Measurements from ENCODE around the gene RNF213.
A peak's percentile ranks its signal among the peaks of the same experiment; 100 is the strongest.

Gene RNF213

DNA sequence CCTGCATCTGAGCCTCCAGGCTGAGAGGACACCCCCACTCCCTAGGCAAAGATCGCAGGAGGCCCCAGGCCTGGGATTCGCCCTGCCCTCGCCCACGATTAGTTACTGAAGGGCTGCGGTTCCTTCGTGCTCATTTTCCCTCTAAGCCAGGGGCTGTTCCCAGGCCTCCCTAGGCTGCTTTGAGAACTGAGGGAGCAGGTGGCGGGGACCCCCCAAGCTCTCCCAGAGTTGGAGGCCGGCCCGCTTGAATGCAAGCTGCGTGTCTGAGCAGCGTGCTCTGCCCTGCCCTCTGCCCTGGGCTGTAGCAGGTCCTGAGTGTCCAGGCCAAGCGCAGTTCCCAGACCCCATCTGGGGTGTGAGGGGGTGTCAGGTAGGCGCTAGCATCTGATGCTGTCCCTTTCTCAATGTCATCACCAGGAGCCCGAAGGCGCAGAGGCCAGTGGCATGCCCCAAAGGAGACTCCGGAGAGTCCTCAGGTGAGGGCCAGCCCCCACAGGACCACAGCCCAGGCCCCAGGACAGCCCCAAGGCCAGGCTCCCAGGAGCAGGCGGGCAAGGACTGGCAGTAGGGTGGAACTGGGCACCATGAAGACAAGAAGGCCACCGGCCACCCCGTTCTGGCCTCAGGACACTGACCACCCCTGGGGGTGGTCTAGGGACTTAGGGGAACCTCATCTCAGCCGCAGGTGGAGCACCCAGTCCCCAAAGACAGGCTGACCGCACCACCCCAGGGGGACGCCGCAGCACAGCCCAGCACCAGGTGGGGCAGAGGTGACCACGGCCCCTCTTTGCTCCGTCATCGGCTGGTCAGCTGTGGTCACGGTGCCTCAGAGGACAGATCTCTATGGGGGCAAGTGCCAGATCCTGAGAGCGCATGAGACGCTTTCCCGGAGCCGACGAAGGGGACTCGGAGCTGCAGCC lies 169.0 kb downstream of the RNF213 start:
- no peak for DNase-seq (ENCODE audit: low read depth in 4 of 4, low spot score in 1 of 4)

GRCh38 chr17:80430446-80431245 lies 170.0 kb downstream of the RNF213 start:
- no peak for DNase-seq (ENCODE audit: low read depth in 4 of 4, low spot score in 1 of 4)

DNA sequence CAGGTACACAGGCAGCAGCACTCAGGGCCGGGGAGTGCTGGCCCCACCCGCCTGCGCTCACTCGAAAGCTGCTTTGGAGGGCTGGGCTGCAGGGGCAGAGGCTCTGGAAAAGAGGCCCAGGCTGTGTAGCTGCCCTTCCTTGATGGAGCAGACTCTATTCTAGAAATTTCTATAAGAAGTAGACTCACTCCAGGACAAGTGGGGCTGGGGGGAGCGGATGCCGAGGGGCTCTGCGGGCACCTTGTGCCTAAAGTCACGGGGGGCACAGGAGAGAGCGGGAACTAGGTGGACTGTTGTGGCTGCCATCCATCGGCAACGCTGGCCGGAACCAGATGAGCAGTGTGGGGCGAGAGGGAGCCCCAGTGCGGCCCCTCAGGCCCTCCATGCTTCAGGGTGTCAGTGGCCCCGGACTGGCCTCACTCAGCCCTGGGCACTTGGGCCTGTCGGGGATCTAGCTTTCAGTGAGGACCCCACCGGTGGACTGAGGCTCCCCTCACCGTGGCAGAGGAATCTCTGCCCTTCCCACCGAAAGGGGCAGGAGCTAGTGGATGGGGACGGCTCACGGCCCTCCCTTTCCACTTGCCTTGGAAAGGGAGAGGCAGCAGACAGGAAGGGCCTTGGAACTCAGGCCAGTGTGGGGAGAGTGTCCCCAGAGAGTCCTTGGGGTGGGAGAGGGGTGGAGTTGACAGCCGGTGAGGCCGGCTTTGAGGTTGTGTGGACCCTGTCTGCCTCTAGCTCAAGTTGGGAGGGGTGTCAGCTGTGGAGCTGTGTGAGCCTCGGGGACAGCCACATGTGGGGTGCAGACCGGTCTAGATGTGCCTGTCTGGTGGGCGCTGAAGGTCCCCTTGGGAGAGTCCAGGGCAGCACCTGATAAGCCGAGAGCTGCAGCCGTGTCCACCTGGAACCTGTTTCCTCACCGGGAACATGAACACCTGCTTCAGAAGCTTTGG lies 170.9 kb downstream of the RNF213 start:
- DNase-seq (ENCODE audit: low read depth in 4 of 4, low spot score in 1 of 4), result no peak

GRCh38 chr17:80432350-80432955 lies 171.8 kb downstream of the RNF213 start:
- DNase-seq (ENCODE audit: low read depth in 4 of 4, low spot score in 1 of 4), result no peak

DNA sequence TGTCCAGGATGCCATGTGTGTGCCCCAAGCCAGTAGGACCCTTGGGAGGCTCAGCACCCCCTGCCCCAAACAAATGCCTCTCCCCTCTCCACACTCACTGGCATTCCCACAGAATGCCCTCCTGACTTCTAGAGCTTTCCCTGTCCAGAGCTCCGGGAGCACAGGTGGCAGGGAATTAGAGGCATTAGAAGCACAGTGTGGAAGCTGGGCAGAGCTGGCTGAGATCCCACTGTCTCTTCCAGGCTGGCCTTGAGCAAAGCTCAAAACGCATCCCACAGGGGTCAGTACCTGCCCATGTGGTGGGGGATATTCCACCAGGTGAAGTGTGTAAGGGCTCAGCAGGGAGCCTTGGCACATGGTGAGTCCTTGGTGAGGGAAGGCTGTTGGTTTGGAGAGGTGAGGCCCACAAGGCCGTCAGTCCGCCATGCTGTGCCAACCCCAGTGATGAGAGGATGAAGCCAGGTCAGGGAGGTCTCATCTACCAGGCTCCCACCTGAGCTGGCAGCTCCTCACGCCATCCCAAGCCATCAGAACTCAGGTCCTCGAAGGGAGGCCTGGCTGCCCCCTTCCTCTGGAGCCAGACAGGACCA lies 172.4 kb downstream of the RNF213 start:
- DNase-seq (ENCODE audit: low read depth in 4 of 4, low spot score in 1 of 4), result no peak

DNA sequence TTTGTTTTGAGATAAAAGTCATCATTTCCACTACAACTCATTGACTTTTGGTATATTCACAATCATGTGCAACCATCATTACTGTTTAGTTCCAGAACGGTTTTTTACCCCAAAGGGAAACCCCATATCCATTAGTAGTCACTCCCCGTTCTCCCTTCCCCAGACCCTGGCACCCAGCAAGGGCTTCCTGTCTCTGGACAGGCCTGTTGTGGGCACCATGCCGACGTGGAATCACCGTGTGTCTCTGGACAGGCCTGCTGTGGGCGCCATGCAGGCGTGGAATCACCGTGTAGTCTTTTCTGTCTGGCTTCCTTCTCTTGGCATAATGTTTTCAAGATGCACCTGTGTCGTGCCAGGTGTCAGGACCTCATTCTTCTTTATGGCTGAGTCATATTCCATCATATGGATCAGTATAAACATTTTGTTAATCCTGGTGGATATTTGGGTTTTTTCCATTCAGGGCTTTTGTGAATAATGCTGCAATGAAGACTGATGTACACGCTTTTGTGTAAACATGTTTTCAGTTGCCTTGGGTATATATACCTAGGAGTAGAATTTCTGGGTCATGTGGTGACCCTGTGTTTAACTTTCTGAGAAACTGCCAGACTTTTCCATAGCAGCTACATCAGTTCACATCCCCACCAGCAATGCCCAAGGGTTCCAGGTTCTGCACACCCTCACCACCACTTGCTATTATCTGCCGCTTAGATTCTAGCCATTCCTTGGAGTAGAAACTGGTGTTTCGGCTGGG lies 173.4 kb downstream of the RNF213 start:
- no peak for DNase-seq (ENCODE audit: low read depth in 4 of 4, low spot score in 1 of 4)

- no peak for DNase-seq (ENCODE audit: low read depth in 4 of 4, low spot score in 1 of 4)
Observed at GRCh38 chr17:80437532-80437931, 176.9 kb downstream of the RNF213 start.

- DNase-seq (ENCODE audit: low read depth in 4 of 4, low spot score in 1 of 4), result no peak
Observed at GRCh38 chr17:80438806-80439205, 178.2 kb downstream of the RNF213 start.

DNA sequence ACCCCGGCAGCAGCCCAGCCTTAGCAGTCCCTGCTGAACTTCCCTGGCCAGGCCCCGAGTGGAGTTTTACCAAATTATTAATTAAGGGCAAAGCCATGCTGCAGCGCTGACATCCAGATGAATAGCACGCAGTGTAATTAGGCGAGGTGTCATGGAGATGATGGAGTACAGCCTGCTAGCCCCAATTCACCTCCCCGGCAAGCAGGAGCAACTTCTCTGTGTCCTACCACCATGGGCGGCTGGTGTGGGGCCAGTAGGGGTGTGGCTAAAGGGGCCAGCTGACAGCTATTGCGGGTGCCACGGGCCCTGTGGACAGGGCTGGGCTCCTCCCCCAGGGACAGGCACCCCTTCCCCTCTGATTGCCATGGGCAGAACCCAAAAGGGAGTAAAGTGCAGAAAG lies 178.8 kb downstream of the RNF213 start:
- DNase-seq (ENCODE audit: low read depth in 4 of 4, low spot score in 1 of 4), result no peak

GRCh38 chr17:80441133-80441578 lies 180.5 kb downstream of the RNF213 start:
- DNase-seq (ENCODE audit: low read depth in 4 of 4, low spot score in 1 of 4), result peak in 3 of 4 experiments; percentile 27 to 31 (median 28)

DNA sequence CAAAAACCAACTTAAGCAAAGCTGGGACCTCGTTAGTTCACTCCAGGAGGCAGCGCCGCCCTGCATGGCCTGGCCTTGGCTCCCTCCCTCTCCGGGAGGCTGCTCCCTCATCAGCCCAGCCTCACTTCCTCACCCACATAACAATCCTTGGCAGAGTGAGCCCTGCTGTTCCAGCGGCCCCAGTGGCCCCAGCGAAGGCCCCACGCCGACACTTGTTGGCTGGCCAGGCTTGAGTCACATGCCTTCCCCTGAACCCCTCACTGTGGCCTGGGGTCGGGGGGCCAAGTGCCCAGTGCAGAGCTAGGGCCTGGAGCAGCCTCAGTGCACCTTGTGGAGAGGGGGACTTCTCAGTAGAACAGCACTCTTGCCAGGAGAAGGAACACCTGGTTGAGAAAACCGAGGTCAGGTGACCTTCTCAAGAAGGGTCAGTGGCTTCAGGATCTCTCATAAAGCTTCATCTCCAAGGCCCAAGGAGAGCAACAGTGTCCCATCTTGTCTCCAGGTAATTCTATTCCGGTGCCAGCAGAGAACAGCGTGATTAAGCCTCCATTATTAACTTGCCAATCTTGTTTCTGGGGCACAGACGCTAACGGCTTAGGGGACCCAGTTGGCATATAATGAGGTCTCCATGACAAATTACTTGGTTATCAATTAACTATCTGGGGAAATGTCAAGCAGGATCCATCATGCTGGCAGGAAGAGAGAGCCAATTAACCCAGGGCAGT lies 181.1 kb downstream of the RNF213 start:
- DNase-seq (ENCODE audit: low read depth in 4 of 4, low spot score in 1 of 4), result no peak

DNA sequence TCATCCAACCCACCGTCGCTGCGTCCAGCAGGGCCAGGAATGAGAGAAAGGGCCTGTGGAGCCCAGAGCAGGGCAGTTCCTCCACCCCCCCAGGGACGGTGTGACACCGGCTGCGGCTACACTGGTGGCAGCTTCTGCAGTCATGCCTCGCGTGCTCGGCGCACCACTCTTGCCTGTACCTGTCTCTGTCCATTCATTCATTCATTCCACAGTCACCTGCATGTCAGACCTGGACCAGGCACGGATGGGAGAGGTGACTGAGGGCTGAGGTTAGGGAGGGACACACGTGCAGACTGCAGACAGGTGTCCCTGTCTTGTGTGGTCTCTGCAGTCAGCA lies 181.6 kb downstream of the RNF213 start:
- DNase-seq (ENCODE audit: low read depth in 4 of 4, low spot score in 1 of 4), result no peak

- no peak for DNase-seq (ENCODE audit: low read depth in 4 of 4, low spot score in 1 of 4)
Observed at GRCh38 chr17:80442764-80443163, 182.1 kb downstream of the RNF213 start.

DNA sequence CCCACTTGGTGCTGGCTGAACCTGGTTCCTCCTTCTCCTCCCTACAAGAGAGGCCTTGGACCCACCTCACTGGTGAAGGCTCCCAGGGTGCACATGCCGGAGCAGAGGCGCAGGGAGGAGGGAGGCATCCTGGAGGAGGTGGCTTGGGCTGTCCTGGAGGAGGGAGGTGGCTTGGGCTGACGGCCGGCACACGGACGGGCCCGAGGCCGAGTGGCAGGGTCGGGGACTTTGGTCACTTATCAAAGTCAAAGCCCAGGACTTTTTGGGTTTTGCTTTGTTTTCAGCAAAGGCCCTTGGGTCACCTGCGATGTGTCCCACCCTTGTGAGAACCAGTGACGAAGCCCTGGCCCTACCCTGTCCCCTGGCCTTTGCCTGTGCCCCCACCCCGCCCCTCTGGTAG lies 182.8 kb downstream of the RNF213 start:
- DNase-seq (ENCODE audit: low read depth in 4 of 4, low spot score in 1 of 4), result no peak

DNA sequence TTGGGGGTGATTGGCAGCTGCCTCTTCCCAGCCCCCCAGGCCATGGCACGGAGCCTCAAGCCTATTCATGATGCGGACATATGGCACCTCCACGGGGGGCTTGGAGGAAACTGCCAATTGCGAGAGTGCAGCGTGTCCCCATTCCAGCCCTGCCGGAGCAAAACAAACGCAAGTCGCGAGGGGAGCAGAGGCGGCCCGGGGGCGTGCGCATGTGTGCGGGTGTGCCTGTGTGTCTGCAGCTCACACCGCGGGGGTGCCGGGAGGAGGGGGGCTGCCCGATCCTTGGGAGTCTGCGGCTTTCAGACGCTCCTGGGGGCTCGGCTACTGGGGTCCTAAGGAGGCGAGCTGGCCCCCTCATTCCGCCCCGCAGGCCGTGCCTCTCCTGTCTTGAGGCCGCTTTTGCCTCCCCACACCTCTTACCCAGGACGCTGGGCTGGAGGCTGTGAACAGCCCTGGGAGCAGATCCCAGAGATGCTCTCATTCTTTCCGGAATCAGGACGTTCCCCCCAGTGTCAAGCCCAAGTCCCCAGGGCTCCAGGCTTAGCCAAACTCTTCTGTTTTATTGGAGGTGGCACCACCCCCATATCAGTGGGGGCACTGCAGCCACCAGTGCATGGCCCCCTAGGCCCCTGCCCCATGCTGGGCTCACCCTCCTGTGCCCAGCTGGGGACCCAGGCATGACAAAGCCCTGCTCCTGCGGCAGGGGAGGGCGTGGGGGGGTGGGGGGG lies 183.4 kb downstream of the RNF213 start:
- no peak for DNase-seq (ENCODE audit: low read depth in 4 of 4, low spot score in 1 of 4)

DNA sequence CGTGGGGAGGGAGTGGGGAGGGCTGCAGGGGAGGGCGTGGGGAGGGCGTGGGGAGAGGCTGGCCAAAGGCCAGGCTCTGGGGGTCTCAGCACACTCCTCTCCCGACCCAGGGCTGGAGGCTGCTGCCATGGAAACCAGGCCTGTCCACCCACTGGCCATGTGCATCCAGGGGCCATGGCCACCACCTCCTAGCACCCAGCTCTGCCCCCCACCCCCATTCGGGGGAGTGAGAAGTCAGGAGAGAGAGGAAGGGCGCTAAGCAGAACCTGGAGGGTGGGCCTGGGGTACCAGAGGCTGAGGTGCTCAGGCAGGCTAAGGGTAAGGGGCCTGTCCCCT lies 184.0 kb downstream of the RNF213 start:
- DNase-seq (ENCODE audit: low read depth in 4 of 4, low spot score in 1 of 4), result no peak

- no peak for DNase-seq (ENCODE audit: low read depth in 4 of 4, low spot score in 1 of 4)
Observed at GRCh38 chr17:80445007-80445725, 184.5 kb downstream of the RNF213 start.

- DNase-seq (ENCODE audit: low read depth in 4 of 4, low spot score in 1 of 4), result no peak
Observed at GRCh38 chr17:80445726-80446110, 185.1 kb downstream of the RNF213 start.

Measured in stimulated activated CD4-positive, alpha-beta T cell treated with anti-CD3 and anti-CD28 coated beads, Interleukin-1b, Interleukin-23, amount 100 ng/mL, for 24 hours (primary cell).